Esophagus squamous epithelium (tissue), 5 donors: ENCODE results near the gene NSG1. TPM values are rescaled to one million over a fixed set of nuclear protein-coding genes. Genes with fewer than 3 reads are reported as not detected.

Experiments used
- DNase-seq: peaks from one replicate; lab custom pipeline; 2025; lab: John Stamatoyannopoulos, UW
- H3K27ac ChIP-seq, 4 donors: fragments of 200-600 bp; sonication (generic); one replicate each; pipeline ENCODE4 v1.5.1; 2016 to 2019; ENCODE audit warnings: mild to moderate bottlenecking in 1 of 4
- H3K27me3 ChIP-seq, 4 donors: fragments of 200-600 bp; sonication (generic); 1 replicate in 3 of 4; 2 replicates in 1 of 4; pipeline versions ENCODE4 v1.5.1 to v1.6.0; 2017 to 2021; ENCODE audit warnings: antibody characterized with exemption in 1 of 4
- H3K36me3 ChIP-seq, 3 donors: fragments of 200-600 bp; sonication (generic); one replicate each; pipeline ENCODE4 v1.5.1; 2016 to 2019
- H3K4me1 ChIP-seq, 3 donors: fragments of 200-600 bp; sonication (generic); one replicate each; pipeline ENCODE4 v1.5.1; 2017 to 2019
- H3K4me3 ChIP-seq, 4 donors: fragments of 200-600 bp; sonication (generic); 1 replicate in 3 of 4; 2 replicates in 1 of 4; pipeline ENCODE4 v1.5.1; 2016 to 2019; ENCODE audit warnings: mild to moderate bottlenecking in 2 of 4, moderate library complexity in 1 of 4
- H3K9me3 ChIP-seq, 3 donors: fragments of 200-600 bp; sonication (generic); one replicate each; pipeline ENCODE4 v1.5.1; 2016 to 2019
- CTCF ChIP-seq, 6 experiments: fragments of 450-650 bp in 4 of 6; fragments of 200-600 bp in 2 of 6; sonication (generic) in 2 of 6; IDR thresholded peaks; one replicate each; pipeline ENCODE4 v1.5.1; 2016 to 2019; ENCODE audit warnings: antibody characterized with exemption in 6 of 6, mild to moderate bottlenecking in 4 of 6, moderate library complexity in 4 of 6
- POLR2A ChIP-seq, 4 donors: fragments of 450-650 bp; IDR thresholded peaks; one replicate each; pipeline ENCODE4 v1.6.1; 2017; ENCODE audit warnings: antibody characterized with exemption in 4 of 4, mild to moderate bottlenecking in 4 of 4, moderate library complexity in 3 of 4
- WGBS, 2 donors: methylation state at CpG; one replicate each; pipeline ENCODE4 v1.1.5; 2018; 5-methylcytosine and 5-hydroxymethylcytosine counted together
- intact Hi-C: fragments of 100-400 bp; cut with DNase I; formaldehyde crosslinking; loops from one replicate; pipeline ENCODE4 v1.15.0; 2022
- total RNA-seq, 4 donors: library from RNA; depleted of rRNA; stranded (reverse); fragments of >200 nt; gene quantifications; one replicate each; pipeline ENCODE4 v1.1.0, GENCODE V29; 2016
- donor health status: DM: yes; HTN: yes; CAD: no.

NSG1 gene
- total RNA-seq, 4 donors from 2014 or later, result 21.2 to 48.8 (median 37.5) TPM

DNA sequence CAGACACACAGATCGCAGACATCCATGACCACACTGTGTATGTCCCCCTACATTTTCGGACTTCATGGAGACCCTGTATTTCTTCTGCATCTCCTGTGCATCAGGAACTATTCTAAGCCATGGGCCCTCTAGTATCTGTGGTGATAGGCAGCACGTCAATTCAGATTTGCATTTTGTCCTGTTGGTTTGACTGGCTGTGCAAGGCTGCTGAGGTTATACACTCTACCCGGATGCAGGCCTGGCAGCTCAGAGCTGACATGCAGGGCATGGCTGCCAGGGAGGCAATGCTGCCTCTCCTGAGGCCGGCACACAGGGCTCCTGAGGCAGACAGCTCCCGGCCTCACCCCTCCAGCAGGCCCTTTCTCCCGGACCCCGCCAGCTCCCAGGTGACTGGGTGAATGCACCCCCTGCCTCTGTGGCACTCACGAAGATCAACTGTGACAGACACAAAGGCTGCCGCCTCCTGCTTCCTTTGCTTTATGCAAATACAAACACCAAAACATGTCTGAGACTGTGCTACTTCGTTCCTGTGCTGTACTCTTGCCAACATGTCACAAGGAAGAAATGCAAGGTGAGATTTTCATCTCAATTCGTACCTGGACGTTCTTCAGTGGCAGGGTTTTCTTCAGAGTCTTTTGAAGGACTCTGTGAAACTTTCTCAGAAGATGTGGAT lies 51.0 kb downstream of the NSG1 start:
- Histone ChIP-seq H3K4me3 (no peak overlapping the region), H3K27me3 (no peaks in the 10 kb centered on the region), H3K4me1 (no peaks in the 10 kb centered on the region), H3K36me3 (peaks cover 0 to 64% (median 6%) of the 10 kb centered on the region in 3 donors), H3K27ac (no peak overlapping the region), H3K9me3 (no peaks in the 10 kb centered on the region)
- no peak for DNase-seq
- WGBS, 2 donors, result 50 to 80% methylated on average over 7 to 9 of the region's 13 CpGs
- TF ChIP-seq POLR2A (IDR thresholded peaks at IDR 0.05), result no peak
- no peak for TF ChIP-seq CTCF (IDR thresholded peaks at IDR 0.05)
- intact Hi-C loops, result no loop called here

DNA sequence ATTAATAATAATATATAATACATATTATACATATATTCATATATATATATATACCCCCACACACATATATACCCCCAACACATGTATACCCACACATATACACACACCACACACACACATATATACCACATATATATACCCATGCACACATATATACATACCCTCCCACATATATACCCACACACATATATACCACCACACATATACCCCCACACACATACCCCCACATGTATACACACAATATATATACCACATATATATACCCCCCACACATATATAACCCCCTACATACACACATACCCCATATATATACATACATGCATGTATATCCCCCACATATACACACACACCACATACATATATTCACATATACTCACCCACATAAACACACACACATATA lies 52.0 kb downstream of the NSG1 start:
- Histone ChIP-seq H3K4me1 (no peaks in the 10 kb centered on the region), H3K27me3 (no peaks in the 10 kb centered on the region), H3K27ac (no peak overlapping the region), H3K36me3 (peaks cover 0 to 56% (median 6%) of the 10 kb centered on the region in 3 donors), H3K4me3 (no peak overlapping the region), H3K9me3 (no peaks in the 10 kb centered on the region)
- intact Hi-C loops, result no loop called here
- DNase-seq, result no peak
- no peak for TF ChIP-seq POLR2A (IDR thresholded peaks at IDR 0.05)
- TF ChIP-seq CTCF (IDR thresholded peaks at IDR 0.05), result no peak

DNA sequence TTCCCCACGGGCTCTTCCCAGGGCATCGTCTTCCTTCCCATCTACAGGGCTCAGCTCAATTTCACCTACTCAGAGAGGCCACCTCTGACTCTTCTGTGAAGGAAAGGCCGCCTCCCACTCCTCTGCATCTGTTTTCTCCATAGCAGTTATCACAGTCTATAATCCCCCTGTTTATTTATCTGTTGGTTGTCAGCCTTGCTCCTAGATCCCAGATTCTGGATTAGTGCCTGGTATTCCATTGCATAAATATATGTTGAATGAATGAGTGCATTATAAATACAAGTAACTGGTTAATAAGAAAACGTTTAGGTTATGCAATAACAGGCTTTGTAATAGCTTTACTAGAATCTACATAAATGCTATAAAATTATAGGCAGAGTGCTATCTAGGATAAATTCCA lies 52.9 kb downstream of the NSG1 start:
- Histone ChIP-seq H3K4me3 (no peak overlapping the region), H3K4me1 (no peaks in the 10 kb centered on the region), H3K27me3 (no peaks in the 10 kb centered on the region), H3K36me3 (peaks cover 0 to 49% (median 6%) of the 10 kb centered on the region in 3 donors), H3K9me3 (no peaks in the 10 kb centered on the region), H3K27ac (no peak overlapping the region)
- intact Hi-C loops, result no loop called here
- 62 to 67% methylated on average over 4 of the region's 4 CpGs for WGBS, 2 donors
- TF ChIP-seq POLR2A (IDR thresholded peaks at IDR 0.05) (no peak), CTCF (IDR thresholded peaks at IDR 0.05) (no peak)
- DNase-seq, result no peak

GRCh38 chr4:4440333-4441061 lies 53.6 kb downstream of the NSG1 start:
- no peak overlapping the region for H3K4me3 ChIP-seq
- no peak overlapping the region for H3K27ac ChIP-seq
- no peaks in the 10 kb centered on the region for H3K9me3 ChIP-seq
- peaks cover 0 to 48% (median 6%) of the 10 kb centered on the region in 3 donors for H3K36me3 ChIP-seq
- intact Hi-C loops, result no loop called here
- no peaks in the 10 kb centered on the region for H3K27me3 ChIP-seq
- TF ChIP-seq CTCF (IDR thresholded peaks at IDR 0.05) (no peak), POLR2A (IDR thresholded peaks at IDR 0.05) (no peak)
- 65 to 100% methylated on average over 2 of the region's 2 CpGs for WGBS, 2 donors
- H3K4me1 ChIP-seq, result no peaks in the 10 kb centered on the region
- DNase-seq, result no peak

DNA sequence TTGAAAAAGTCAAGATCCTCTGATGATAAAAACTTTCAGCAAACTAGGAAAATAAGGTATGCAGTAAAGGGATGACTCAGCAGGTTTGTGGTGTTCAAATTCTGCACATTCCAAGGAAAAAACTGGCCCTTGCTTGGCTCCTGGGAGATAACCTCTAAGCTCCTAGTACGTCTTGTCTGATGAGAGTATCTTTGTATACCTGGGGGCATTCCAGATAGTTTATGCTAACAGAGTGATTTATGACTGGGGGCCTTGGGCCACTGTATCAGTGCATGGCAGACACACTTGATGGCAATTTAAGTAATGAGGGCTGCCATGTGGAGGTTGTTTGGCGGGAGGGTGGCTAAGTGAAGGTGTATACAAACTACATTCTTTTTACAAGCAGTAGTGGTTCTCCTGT lies 56.9 kb downstream of the NSG1 start:
- no peak for DNase-seq
- H3K27ac ChIP-seq, result no peak overlapping the region
- TF ChIP-seq POLR2A (IDR thresholded peaks at IDR 0.05), result no peak
- no peak for TF ChIP-seq CTCF (IDR thresholded peaks at IDR 0.05)
- intact Hi-C loops, result no loop called here
- 70 to 83% methylated on average over 2 of the region's 2 CpGs for WGBS, 2 donors
- H3K27me3 ChIP-seq, result no peaks in the 10 kb centered on the region
- H3K36me3 ChIP-seq, result peaks cover 0 to 19% (median 0%) of the 10 kb centered on the region in 3 donors
- H3K4me1 ChIP-seq, result no peaks in the 10 kb centered on the region
- H3K9me3 ChIP-seq, result no peaks in the 10 kb centered on the region
- no peak overlapping the region for H3K4me3 ChIP-seq
